ENCODE measurements around the gene WDR36.

WDR36 gene

DNA sequence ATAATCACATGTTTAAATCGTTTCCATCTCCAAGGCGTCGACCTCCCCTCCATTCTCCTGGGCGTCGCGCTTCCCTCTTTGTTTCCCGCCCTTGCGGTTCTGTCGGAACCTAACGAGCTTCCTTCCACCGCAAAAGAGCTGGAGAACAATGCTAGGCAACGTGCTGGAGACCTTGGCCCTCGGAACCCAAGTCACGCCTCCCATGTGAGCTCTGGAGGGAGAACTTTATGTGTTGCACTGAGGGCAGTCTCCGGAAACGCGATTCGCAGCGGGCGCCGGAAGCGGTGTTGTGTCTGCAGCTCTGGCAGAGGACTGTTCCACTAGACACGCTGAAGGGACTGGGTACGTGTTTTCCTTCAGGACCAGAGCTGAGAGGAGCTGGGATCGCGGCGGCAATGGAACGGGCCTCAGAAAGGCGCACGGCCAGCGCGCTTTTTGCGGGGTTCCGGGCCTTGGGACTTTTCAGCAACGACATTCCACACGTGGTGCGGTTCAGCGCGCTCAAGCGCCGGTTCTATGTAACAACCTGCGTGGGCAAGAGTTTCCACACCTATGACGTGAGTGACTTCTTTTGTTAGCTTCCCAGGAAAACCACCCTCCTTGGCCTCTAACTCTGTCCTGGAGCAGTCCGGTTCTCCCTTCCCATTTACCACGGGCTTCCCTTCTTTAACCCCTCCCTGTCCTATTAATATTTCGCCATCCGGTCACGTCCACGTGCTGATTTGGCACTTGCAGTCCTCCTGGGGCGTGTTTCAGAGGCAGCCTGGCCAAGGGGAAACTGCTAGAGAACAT lies at the start of gene WDR36:
TSS of gene WDR36 (plus strand) at position 287 of the 792 bp plus-strand sequence. CDS start at position 396, 109 bp downstream.
- peak; percentile 84 for DNase-seq

- no peak for DNase-seq
These were observed 48.2 kb upstream of the WDR36 start for GRCh38 chr5:111043712-111044506.

DNA sequence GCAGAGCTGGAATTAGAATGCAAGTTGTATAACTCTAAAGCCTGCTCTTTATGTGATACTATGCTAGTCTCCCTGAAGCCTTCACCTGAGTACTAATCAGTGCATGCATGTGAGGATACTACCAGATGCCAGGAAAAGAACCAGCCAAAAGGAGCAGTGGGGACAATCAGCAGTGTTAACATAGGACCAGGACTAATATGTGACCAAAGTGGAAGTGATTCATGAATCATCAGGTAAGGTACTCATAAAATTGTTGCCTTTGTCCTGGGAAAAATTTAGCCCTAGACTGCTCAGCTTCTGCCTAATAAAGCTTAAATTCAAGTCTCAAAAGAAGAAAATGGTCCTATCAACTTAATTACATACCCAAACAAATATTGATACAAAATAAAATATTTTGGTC lies 34.1 kb upstream of the WDR36 start:
- no peak for DNase-seq

- DNase-seq: no peak
These were observed 32.0 kb upstream of the WDR36 start for GRCh38 chr5:111060169-111060568.

DNA sequence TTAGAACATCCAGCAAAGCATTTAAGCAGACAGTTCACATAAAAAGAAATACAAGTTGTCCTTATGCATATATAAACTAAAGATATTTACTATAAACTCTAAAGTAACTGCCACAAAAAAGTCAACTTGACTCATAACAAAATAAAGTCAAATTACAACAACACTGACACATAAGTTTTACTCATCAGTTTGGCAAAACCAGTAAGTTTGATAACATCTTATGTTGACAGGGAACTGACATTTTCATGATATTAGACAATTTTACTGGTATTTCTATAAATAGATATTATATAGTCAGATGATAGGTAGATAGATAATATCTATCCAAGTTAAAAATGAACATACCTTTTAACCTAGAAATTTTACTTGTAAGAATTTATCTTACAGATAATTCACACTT lies 30.5 kb upstream of the WDR36 start:
- no peak for DNase-seq

GRCh38 chr5:111063709-111064322 lies 28.3 kb upstream of the WDR36 start:
- DNase-seq: no peak

GRCh38 chr5:111066261-111066938 lies 25.7 kb upstream of the WDR36 start:
- no peak for DNase-seq

- DNase-seq: no peak
These were observed 23.9 kb upstream of the WDR36 start for GRCh38 chr5:111068213-111068612.

GRCh38 chr5:111069839-111070238 lies 22.3 kb upstream of the WDR36 start:
- no peak for DNase-seq

DNA sequence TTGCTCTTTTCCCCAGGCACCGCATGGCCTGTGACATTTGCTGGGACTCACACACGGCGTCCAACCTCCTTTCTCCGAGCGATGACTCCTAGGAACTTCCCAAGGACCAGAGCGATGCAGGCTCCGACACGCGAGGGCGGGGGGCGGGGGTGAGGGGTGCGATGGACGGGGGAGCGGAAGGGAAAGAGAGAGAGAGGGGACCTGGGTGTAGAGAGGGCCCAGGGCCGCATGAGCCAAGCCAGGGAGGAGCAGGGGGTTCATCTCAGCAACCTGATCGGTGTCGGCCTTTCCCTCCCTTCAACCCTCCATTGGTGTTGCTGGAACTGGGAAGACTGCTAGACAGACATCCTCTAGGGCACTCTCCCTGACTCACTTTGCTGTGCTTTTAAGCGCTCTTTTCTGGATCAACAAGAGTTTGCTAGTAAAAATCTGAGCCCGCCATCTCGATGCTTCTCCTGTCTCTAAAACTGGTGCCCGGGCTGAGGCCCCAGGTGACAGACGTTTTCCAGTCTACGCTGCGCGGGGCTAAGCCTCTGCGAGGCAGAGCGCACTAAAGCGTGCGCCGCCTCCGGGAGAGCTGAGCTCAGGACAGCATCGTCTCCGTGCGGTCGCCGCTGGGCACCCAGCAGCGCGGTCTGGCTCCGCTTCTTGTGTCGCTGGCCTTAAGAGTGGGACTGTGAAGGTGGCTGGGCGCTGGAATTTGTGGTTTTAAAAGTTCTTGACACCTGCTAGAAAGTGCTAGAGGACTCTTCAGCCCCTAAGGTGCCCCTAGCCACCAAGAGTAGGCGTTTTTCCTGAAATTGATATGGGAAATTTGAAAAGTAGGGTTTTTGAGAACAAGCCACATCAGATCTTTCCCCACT lies 21.6 kb upstream of the WDR36 start:
- DNase-seq: no peak

DNA sequence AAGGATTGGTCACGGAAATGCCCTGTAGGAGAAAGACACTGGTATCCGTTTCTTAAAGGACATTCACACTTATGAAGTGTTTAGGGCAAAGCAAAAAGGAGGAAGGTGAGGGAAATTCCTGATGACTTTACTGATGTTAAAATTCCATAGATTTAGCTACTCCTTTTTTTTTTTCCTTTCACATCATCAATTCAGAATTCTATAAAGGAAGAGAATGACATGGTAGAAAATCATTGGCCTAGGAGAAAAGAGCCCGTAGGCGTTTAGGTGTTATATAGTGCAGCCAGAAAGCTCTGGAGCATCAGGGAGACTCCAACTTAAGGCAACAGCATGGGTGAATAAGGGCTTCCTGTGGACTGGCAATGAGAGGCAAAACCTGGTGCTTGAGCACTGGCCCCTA lies 20.7 kb upstream of the WDR36 start, which contains the start of gene TSLP:
TSS of gene TSLP (plus strand) at position 301 of the 400 bp plus-strand sequence. CDS start 178 bp downstream, outside the sequence.
- DNase-seq: no peak

GRCh38 chr5:111072949-111073682 lies 19.0 kb upstream of the WDR36 start:
- DNase-seq: peak; percentile 17

- no peak for DNase-seq
These were observed 17.9 kb upstream of the WDR36 start for GRCh38 chr5:111074244-111074643.

DNA sequence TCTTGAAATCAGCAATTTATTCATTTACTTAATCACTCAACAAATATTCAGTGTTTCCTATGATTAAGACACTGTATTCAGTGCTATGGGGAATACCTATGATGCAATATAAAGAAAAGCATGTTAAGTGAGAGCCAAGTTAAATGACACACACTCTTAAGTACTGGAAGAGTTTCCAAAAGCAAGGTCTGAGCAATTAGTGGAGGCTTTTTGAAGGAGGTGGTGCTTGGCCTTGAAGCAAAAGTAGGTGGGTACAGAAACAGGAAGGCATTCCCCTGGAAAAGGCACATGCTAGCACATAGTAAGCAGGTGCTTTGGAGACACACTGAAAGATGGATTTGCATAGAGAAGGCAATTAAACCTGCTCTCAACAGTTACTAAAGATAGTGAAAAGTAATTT lies 16.6 kb upstream of the WDR36 start:
- DNase-seq: no peak

GRCh38 chr5:111076091-111076490 lies 16.1 kb upstream of the WDR36 start:
- DNase-seq: no peak

- no peak for DNase-seq
These were observed 14.5 kb upstream of the WDR36 start for GRCh38 chr5:111077678-111078077.

DNA sequence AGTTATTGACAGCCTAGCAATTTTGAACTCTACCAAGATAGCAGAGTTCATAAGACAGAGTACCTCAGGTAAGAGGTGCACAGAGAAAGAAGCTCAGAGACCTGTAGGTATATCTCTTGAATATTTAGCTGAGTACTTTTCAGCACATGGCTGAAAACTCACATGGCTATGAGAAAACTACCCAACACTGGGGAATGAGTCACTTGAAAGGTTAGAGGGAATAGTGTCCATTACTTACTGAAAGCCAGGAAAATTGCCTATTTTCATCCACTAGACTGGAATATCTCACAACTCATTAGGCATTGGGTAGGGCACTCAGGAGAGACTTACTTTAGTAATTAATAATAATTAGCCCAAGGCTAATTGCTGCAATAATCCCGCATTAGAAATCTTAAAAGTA lies 12.3 kb upstream of the WDR36 start:
- no peak for DNase-seq

DNA sequence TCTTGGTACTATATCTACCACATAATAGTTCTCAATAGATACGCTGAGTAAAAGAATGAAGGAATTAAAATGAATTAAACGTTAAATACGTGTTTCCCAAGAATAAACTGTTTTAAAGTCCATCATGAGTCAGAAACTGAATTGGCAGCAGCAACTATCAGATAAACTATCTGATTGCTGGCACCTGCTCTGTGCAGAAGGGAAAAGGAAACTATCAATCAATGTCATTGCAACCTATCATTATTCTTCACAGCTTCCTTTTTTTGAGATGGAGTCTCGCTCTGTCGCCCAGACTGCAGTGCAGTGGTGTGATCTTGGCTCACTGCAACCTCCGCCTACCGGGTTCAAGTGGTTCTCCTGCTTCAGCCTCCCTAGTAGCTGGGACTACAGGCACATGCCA lies 8.8 kb upstream of the WDR36 start:
- no peak for DNase-seq

DNA sequence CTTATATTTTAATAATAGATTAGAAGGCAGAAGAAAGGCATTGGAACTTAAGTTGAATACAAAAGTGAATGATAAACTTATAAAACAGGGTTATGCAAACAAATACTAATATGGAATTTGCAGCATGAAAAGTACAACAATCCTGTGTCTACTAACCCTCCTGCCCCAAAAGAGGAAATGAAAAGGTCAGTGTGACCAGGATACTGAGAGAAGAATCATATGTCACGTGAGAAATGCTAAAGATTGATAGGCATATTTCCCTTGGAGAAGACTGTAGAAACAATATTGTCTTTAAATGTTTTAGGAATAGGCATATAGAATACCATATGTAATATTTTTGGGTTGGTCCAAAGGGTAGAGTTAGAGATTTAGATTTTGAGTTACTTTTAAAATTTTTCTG lies 3.8 kb downstream of the WDR36 start:
- DNase-seq: no peak

DNA sequence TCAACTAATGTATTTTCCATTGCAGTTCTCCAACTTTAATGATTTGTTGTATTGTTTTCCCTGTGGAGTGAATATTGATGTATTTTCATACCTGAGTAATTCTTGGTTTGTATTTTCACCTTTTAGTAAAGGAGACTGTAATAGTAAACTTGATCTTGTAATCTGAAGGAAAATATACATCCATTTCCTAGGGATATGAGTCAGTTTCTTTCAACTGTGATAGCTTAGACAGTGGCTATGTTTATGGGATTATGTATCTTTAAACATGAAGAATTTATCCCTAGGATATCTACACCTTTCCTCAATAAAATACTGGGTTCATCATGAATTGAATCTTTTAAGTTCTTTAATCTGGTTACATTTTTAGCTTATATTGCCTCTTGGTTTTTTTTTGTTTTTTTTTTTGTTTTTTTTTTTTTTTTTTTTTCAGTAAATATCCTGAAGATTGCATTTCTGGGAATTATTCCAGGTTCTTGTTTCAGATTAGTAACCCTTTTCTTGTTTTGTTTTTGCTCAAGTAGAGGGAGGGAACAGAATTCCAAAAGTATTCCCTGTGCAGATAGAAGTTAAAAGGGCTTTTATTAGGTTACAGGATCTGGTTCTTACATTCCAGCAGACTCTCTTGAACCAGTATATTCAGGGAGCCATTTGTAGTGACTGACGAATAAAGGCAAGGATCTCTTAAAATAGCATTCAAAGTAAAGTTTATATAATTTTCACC lies 7.1 kb downstream of the WDR36 start:
- DNase-seq: no peak
